Activated CD4-positive, alpha-beta T cell treated with anti-CD3 and anti-CD28 coated beads, Interleukin-2, amount 10 ng/mL, durations not matched to agents 7 days and 5 days (primary cell): ENCODE data around the gene SP3. TPM values are rescaled to one million over a fixed set of nuclear protein-coding genes. Genes with fewer than 3 reads are reported as not detected.

ENCODE experiments used
- CTCF ChIA-PET: fragments of 350-600 bp; sonication (Branson Sonifier 250); formaldehyde crosslinking; loops from one replicate; lab custom pipeline; 2021; ENCODE audit warnings: antibody characterized with exemption; lab: Charles Lee
- POLR2A ChIA-PET: fragments of 350-600 bp; sonication (Branson Sonifier 250); formaldehyde crosslinking; loops from one replicate; lab custom pipeline; 2021; ENCODE audit warnings: antibody characterized with exemption; lab: Charles Lee
- DNase-seq: peaks from one replicate; pipeline ENCODE4 v3.0.0-alpha.2; 2020
- H3K27ac Mint-ChIP-seq: one replicate; pipeline ENCODE4 v1.8.0; 2021; ENCODE audit warnings: mild to moderate bottlenecking, moderate library complexity, mixed read lengths
- H3K27me3 Mint-ChIP-seq: one replicate; pipeline ENCODE4 v1.8.0; 2021; ENCODE audit warnings: mixed read lengths
- H3K36me3 Mint-ChIP-seq: one replicate; pipeline ENCODE4 v1.8.0; 2021; ENCODE audit warnings: low read depth, mixed read lengths
- H3K4me1 Mint-ChIP-seq: one replicate; pipeline ENCODE4 v1.8.0; 2021; ENCODE audit warnings: mixed read lengths
- H3K4me3 Mint-ChIP-seq: one replicate; pipeline ENCODE4 v1.8.0; 2021; ENCODE audit warnings: mild to moderate bottlenecking, moderate library complexity, mixed read lengths
- H3K9me3 Mint-ChIP-seq: one replicate; pipeline ENCODE4 v1.8.0; 2021; ENCODE audit warnings: mixed read lengths
- total RNA-seq, 2 experiments: library from RNA; stranded (reverse); gene quantifications; one replicate each; pipeline ENCODE4 v1.2.3, GENCODE V29; 2021

SP3 gene
- 100 to 1,000 TPM; 105 to 109 TPM for total RNA-seq

DNA sequence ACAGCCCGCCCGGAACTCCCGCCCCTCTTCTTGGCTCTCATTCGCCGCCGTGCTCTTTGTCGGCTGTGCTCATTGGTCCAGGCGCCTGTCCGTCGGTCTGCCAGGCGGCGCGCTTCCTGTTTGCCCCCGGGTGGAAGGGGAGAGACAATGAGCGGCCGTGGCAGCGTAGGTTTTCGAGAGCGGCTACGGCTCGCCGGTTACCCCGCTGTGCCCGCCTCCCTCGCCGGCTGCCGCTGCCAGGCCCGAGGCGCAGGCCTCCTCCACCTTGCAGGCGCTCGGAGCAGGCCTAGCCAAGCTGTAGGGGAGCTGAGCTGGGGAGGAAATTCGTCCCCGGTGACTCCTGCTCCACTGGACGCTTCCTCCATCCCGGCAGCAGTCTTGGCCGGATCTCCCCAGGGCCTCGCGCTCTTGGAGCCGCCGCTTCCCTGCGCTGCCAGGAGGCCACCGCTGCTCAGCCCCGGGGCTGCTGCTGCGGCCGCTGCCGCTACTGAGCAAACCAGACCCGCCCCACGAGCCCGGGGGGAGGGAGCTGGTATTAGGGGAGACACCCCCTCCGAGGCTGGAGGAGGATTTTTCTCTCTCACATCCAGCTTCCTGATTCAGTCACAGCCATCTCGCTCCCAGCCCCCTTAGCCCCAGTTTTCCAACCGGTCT lies at the start of gene SP3:
Gene SP3, minus strand, starts transcription at position 2 of the 654 bp plus-strand sequence. CDS start 202 bp downstream, outside the sequence.
- H3K4me3 Mint-ChIP-seq: peak within 1 kb of the TSS; percentile 87
- CTCF ChIA-PET: no interaction called here
- peaks cover 29% of the 10 kb centered on the region for H3K36me3 Mint-ChIP-seq
- H3K9me3 Mint-ChIP-seq: peaks cover under 1% of the 10 kb centered on the region
- DNase-seq: peak; percentile 97
- POLR2A ChIA-PET: no interaction called here
- H3K27ac Mint-ChIP-seq: peak within 1 kb of the TSS; percentile 100
- peaks cover 31% of the 10 kb centered on the region for H3K4me1 Mint-ChIP-seq
- no peaks in the 10 kb centered on the region for H3K27me3 Mint-ChIP-seq

DNA sequence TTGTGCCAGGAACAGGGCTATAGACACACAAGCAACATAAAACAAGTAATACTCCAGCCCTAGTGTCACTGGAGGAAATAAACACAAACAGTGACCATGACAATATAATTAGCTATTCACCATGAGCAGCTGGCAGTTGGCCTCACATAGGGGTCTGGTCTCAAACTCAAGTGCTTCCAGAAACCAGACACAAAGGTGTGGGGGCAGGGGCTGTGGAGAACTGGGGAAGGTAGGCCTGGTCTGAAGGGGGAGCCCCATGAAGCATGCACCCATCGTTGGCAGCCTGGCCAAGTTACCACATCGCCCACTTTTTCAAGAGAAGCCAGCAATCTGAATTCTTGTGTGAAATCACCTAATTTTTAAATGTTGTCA lies 49.5 kb upstream of the SP3 start:
- H3K4me3 Mint-ChIP-seq: no peak overlapping the region
- no peak for DNase-seq
- no peaks in the 10 kb centered on the region for H3K36me3 Mint-ChIP-seq
- H3K4me1 Mint-ChIP-seq: peaks cover 6% of the 10 kb centered on the region
- CTCF ChIA-PET: interaction anchor here (0.9 to 1.8 kb wide), 2 partner anchors 9 to 18 kb away, joined by 3 read pairs; no protein-coding TSS in a partner anchor
- H3K9me3 Mint-ChIP-seq: no peaks in the 10 kb centered on the region
- H3K27me3 Mint-ChIP-seq: peaks cover 12% of the 10 kb centered on the region
- POLR2A ChIA-PET: no interaction called here
- no peak overlapping the region for H3K27ac Mint-ChIP-seq

DNA sequence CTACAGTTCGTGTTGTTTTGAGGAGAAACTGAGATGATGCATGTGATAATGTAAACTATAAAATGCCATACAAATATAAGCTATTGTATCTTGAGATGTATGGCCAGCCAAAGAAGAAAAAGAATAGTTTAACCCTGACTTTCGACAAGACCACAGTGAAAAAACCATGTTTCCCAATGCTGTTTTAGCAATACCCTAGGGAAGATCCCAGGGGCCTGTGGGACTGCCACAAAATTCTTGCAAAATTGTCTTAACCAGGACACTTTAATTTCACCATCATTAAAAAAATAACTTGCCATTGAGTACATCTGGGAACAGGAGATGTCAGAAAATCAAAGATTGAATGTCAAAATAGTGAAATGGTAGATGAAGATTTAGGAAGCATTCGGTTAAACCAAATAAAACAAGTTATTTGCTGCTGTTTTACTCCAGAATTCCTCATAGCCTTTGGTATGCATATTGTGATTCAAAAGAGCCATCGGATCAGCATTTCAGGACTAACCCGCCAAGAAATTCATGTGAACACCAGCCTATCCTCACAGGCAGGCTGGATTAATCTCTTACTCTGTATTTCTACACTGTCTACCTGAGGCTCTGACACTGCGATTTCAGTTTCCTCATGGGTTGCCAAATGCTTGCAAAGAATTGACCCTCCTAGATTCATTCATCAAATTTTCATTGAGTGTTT lies 49.0 kb upstream of the SP3 start:
- DNase-seq: no peak
- Mint-ChIP-seq H3K36me3 (no peaks in the 10 kb centered on the region), H3K27me3 (peaks cover 12% of the 10 kb centered on the region), H3K9me3 (no peaks in the 10 kb centered on the region), H3K4me1 (peaks cover 6% of the 10 kb centered on the region), H3K4me3 (no peak overlapping the region), H3K27ac (no peak overlapping the region)
- CTCF ChIA-PET: no interaction called here
- POLR2A ChIA-PET: no interaction called here

DNA sequence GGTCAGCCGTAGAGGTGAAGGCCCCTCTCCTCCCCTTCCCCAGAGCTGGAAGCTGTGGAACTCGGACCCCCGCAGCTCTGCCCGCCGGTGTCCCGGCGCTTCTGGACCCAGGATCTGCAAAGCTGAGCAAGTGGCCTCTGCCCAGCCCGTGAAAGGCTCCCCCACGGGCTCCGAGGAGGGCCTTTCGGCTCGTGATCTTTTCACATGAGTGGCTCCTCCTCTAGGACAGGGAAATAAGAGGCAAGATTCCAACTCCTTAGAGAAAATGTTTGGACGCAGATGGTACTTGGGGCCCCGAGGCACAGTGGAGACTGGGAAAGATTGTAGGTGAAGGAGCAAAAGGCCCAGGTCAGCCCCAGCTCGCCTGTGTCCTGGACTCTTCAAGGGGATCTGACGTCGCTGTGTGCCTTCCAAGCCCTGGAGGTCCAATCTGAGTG lies 48.2 kb upstream of the SP3 start:
- no peaks in the 10 kb centered on the region for H3K9me3 Mint-ChIP-seq
- peaks cover 5% of the 10 kb centered on the region for H3K4me1 Mint-ChIP-seq
- CTCF ChIA-PET: interaction anchor here (1.2 kb wide), 1 partner anchor 18 kb away, joined by 3 read pairs; no protein-coding TSS in a partner anchor
- no peaks in the 10 kb centered on the region for H3K36me3 Mint-ChIP-seq
- H3K4me3 Mint-ChIP-seq: peak overlapping the region; percentile 11
- POLR2A ChIA-PET: no interaction called here
- H3K27me3 Mint-ChIP-seq: peaks cover 12% of the 10 kb centered on the region
- no peak overlapping the region for H3K27ac Mint-ChIP-seq
- no peak for DNase-seq

GRCh38 chr2:174012347-174013314 lies 47.5 kb upstream of the SP3 start:
- H3K4me3 Mint-ChIP-seq: peak overlapping the region; percentile 11
- no peaks in the 10 kb centered on the region for H3K9me3 Mint-ChIP-seq
- H3K27me3 Mint-ChIP-seq: peaks cover 12% of the 10 kb centered on the region
- no peaks in the 10 kb centered on the region for H3K36me3 Mint-ChIP-seq
- CTCF ChIA-PET: interaction anchor here (0.9 to 1.8 kb wide), 6 partner anchors 8 to 28 kb away, joined by 3 to 6 read pairs (median 3); no protein-coding TSS in a partner anchor
- no peak overlapping the region for H3K27ac Mint-ChIP-seq
- DNase-seq: no peak
- peaks cover 4% of the 10 kb centered on the region for H3K4me1 Mint-ChIP-seq
- POLR2A ChIA-PET: no interaction called here

- Mint-ChIP-seq H3K36me3 (no peaks in the 10 kb centered on the region), H3K27ac (no peak overlapping the region), H3K4me1 (peaks cover 4% of the 10 kb centered on the region), H3K4me3 (no peak overlapping the region), H3K27me3 (peaks cover 12% of the 10 kb centered on the region), H3K9me3 (no peaks in the 10 kb centered on the region)
- DNase-seq: no peak
- CTCF ChIA-PET: interaction anchor here (0.9 to 1.8 kb wide), 5 partner anchors 7 to 29 kb away, joined by 3 to 6 read pairs (median 3); no protein-coding TSS in a partner anchor
- POLR2A ChIA-PET: no interaction called here
Observed at GRCh38 chr2:174011796-174012195, 46.6 kb upstream of the SP3 start.

GRCh38 chr2:174011173-174011572 lies 46.0 kb upstream of the SP3 start:
- no peaks in the 10 kb centered on the region for H3K9me3 Mint-ChIP-seq
- no peaks in the 10 kb centered on the region for H3K36me3 Mint-ChIP-seq
- peaks cover 12% of the 10 kb centered on the region for H3K27me3 Mint-ChIP-seq
- no peak overlapping the region for H3K4me3 Mint-ChIP-seq
- POLR2A ChIA-PET: no interaction called here
- H3K27ac Mint-ChIP-seq: no peak overlapping the region
- DNase-seq: no peak
- CTCF ChIA-PET: interaction anchor here (1.8 kb wide), 1 partner anchor 15 kb away, joined by 6 read pairs; no protein-coding TSS in a partner anchor
- H3K4me1 Mint-ChIP-seq: peaks cover 4% of the 10 kb centered on the region

GRCh38 chr2:174009488-174010223 lies 44.5 kb upstream of the SP3 start:
- H3K27ac Mint-ChIP-seq: no peak overlapping the region
- no peaks in the 10 kb centered on the region for H3K36me3 Mint-ChIP-seq
- POLR2A ChIA-PET: no interaction called here
- CTCF ChIA-PET: no interaction called here
- H3K4me3 Mint-ChIP-seq: no peak overlapping the region
- H3K27me3 Mint-ChIP-seq: peaks cover 12% of the 10 kb centered on the region
- no peak for DNase-seq
- H3K4me1 Mint-ChIP-seq: peaks cover 4% of the 10 kb centered on the region
- H3K9me3 Mint-ChIP-seq: no peaks in the 10 kb centered on the region

DNA sequence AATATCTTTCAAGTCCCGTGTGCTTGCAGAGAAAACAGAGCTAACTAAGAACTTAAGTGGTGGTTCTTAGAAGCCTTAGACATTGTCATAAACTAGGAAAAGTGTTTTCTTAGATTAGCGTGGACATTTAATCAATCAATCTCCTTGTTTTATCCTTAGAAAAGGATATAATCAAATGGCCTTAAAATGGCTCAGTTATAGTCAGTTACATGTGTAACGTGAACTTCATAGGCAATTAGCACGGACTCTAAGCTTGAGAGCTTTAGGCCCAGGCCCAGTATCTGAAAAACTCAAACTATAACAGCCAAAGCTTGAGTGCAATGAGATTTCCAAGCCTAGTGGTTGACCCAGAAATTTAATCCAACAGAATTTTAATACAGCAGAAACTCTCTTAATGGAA lies 43.5 kb upstream of the SP3 start:
- POLR2A ChIA-PET: no interaction called here
- H3K9me3 Mint-ChIP-seq: no peaks in the 10 kb centered on the region
- H3K27ac Mint-ChIP-seq: no peak overlapping the region
- H3K36me3 Mint-ChIP-seq: no peaks in the 10 kb centered on the region
- peaks cover 9% of the 10 kb centered on the region for H3K27me3 Mint-ChIP-seq
- CTCF ChIA-PET: no interaction called here
- H3K4me1 Mint-ChIP-seq: peaks cover 4% of the 10 kb centered on the region
- no peak overlapping the region for H3K4me3 Mint-ChIP-seq
- no peak for DNase-seq

- H3K27me3 Mint-ChIP-seq: peaks cover 4% of the 10 kb centered on the region
- CTCF ChIA-PET: interaction anchor here (1.3 kb wide), 1 partner anchor 28 kb away, joined by 4 read pairs; no protein-coding TSS in a partner anchor
- POLR2A ChIA-PET: no interaction called here
- H3K36me3 Mint-ChIP-seq: no peaks in the 10 kb centered on the region
- H3K4me3 Mint-ChIP-seq: no peak overlapping the region
- H3K27ac Mint-ChIP-seq: no peak overlapping the region
- no peak for DNase-seq
- no peaks in the 10 kb centered on the region for H3K4me1 Mint-ChIP-seq
- H3K9me3 Mint-ChIP-seq: no peaks in the 10 kb centered on the region
Observed at GRCh38 chr2:174007010-174007409, 41.8 kb upstream of the SP3 start.

GRCh38 chr2:174005801-174006419 lies 40.7 kb upstream of the SP3 start:
- POLR2A ChIA-PET: interaction anchor here (0.5 kb wide), 1 partner anchor 1473 kb away, joined by 3 read pairs; no protein-coding TSS in a partner anchor
- CTCF ChIA-PET: interaction anchor here (1.0 kb wide), 1 partner anchor 10 kb away, joined by 3 read pairs; no protein-coding TSS in a partner anchor
- H3K4me1 Mint-ChIP-seq: no peaks in the 10 kb centered on the region
- no peak overlapping the region for H3K27ac Mint-ChIP-seq
- peaks cover 5% of the 10 kb centered on the region for H3K27me3 Mint-ChIP-seq
- no peaks in the 10 kb centered on the region for H3K36me3 Mint-ChIP-seq
- no peaks in the 10 kb centered on the region for H3K9me3 Mint-ChIP-seq
- no peak for DNase-seq
- no peak overlapping the region for H3K4me3 Mint-ChIP-seq
